ENCODE data around the gene MMP25.

Gene MMP25

GRCh38 chr16:3044708-3045107, 1.7 kb upstream of the MMP25 start:
- Histone ChIP-seq H4K20me1 (ENCODE audit: control insufficient read depth, insufficient read depth, low read depth, low read length) (no peaks in the 10 kb centered on the region), H3K79me2 (ENCODE audit: control insufficient read depth, low read length) (no peaks in the 10 kb centered on the region), H3K36me3 (ENCODE audit: control insufficient read depth, low read length) (no peaks in the 10 kb centered on the region), H3K27me3 (ENCODE audit: control insufficient read depth, low read length) (peaks cover 22% of the 10 kb centered on the region), H3K9me3 (ENCODE audit: control insufficient read depth, insufficient read depth, low read length) (no peaks in the 10 kb centered on the region), H3K9me2 (replicated peaks; ENCODE audit: control insufficient read depth, low read length) (no peaks in the 10 kb centered on the region), H3F3A (ENCODE audit: control insufficient read depth, insufficient read depth) (peaks cover 12% of the 10 kb centered on the region; the same call in 1 of the 2 replicates), H3K4me3 (ENCODE audit: low read length) (peak overlapping the region; percentile 90), H3K4me2 (ENCODE audit: low read length) (peak overlapping the region; percentile 100), H3K4me1 (ENCODE audit: control insufficient read depth, low read length) (peaks cover 22% of the 10 kb centered on the region), H3K27ac (ENCODE audit: low read depth, low read length) (no peak overlapping the region)
- TF ChIP-seq CTCF (IDR thresholded peaks at IDR 0.05; ENCODE audit: low read depth, low read length, poor library complexity, severe bottlenecking): no peak
- no peak for TF ChIP-seq EZH2phosphoT487 (IDR thresholded peaks at IDR 0.05; ENCODE audit: borderline replicate concordance, low read length)

- TF ChIP-seq EZH2phosphoT487 (IDR thresholded peaks at IDR 0.05; ENCODE audit: borderline replicate concordance, low read length): peak; percentile 80; the same call in 1 of the 2 replicates
- no peak for TF ChIP-seq CTCF (IDR thresholded peaks at IDR 0.05; ENCODE audit: low read depth, low read length, poor library complexity, severe bottlenecking)
- H3K27ac ChIP-seq (ENCODE audit: low read depth, low read length): no peak overlapping the region
- H3K4me2 ChIP-seq (ENCODE audit: low read length): peak overlapping the region; percentile 100
- peaks cover 22% of the 10 kb centered on the region for H3K27me3 ChIP-seq (ENCODE audit: control insufficient read depth, low read length)
- H3K79me2 ChIP-seq (ENCODE audit: control insufficient read depth, low read length): no peaks in the 10 kb centered on the region
- peak overlapping the region; percentile 90 for H3K4me3 ChIP-seq (ENCODE audit: low read length)
- no peaks in the 10 kb centered on the region for H3K9me2 ChIP-seq (replicated peaks; ENCODE audit: control insufficient read depth, low read length)
- H3K9me3 ChIP-seq (ENCODE audit: control insufficient read depth, insufficient read depth, low read length): no peaks in the 10 kb centered on the region
- H3K36me3 ChIP-seq (ENCODE audit: control insufficient read depth, low read length): no peaks in the 10 kb centered on the region
- no peaks in the 10 kb centered on the region for H4K20me1 ChIP-seq (ENCODE audit: control insufficient read depth, insufficient read depth, low read depth, low read length)
- peaks cover 41% of the 10 kb centered on the region for H3K4me1 ChIP-seq (ENCODE audit: control insufficient read depth, low read length)
- peaks cover 12% of the 10 kb centered on the region; the same call in 1 of the 2 replicates for H3F3A ChIP-seq (ENCODE audit: control insufficient read depth, insufficient read depth)
Observed at GRCh38 chr16:3046641-3047386, 453 bp downstream of the MMP25 start.

- no peak overlapping the region for H3K27ac ChIP-seq (ENCODE audit: low read depth, low read length)
- H3K4me1 ChIP-seq (ENCODE audit: control insufficient read depth, low read length): peaks cover 41% of the 10 kb centered on the region
- TF ChIP-seq CTCF (IDR thresholded peaks at IDR 0.05; ENCODE audit: low read depth, low read length, poor library complexity, severe bottlenecking): no peak
- TF ChIP-seq EZH2phosphoT487 (IDR thresholded peaks at IDR 0.05; ENCODE audit: borderline replicate concordance, low read length): no peak
- H3K79me2 ChIP-seq (ENCODE audit: control insufficient read depth, low read length): no peaks in the 10 kb centered on the region
- no peak overlapping the region for H3K4me3 ChIP-seq (ENCODE audit: low read length)
- H3K4me2 ChIP-seq (ENCODE audit: low read length): no peak overlapping the region
- no peaks in the 10 kb centered on the region for H3K36me3 ChIP-seq (ENCODE audit: control insufficient read depth, low read length)
- H4K20me1 ChIP-seq (ENCODE audit: control insufficient read depth, insufficient read depth, low read depth, low read length): no peaks in the 10 kb centered on the region
- H3F3A ChIP-seq (ENCODE audit: control insufficient read depth, insufficient read depth): peaks cover 12% of the 10 kb centered on the region; the same call in 1 of the 2 replicates
- H3K27me3 ChIP-seq (ENCODE audit: control insufficient read depth, low read length): peaks cover 22% of the 10 kb centered on the region
- H3K9me2 ChIP-seq (replicated peaks; ENCODE audit: control insufficient read depth, low read length): no peaks in the 10 kb centered on the region
- no peaks in the 10 kb centered on the region for H3K9me3 ChIP-seq (ENCODE audit: control insufficient read depth, insufficient read depth, low read length)
Observed at GRCh38 chr16:3047387-3047720, 993 bp downstream of the MMP25 start.

All from DOHH2 (cell line).